ENCODE results near the gene GRK7. TPM values are rescaled to one million over a fixed set of nuclear protein-coding genes. Genes with fewer than 3 reads are reported as not detected.

The GRK7 gene
- polyA plus RNA-seq, 1 of the 3 experiments (the other 2 are of a cell fraction), result not detected

DNA sequence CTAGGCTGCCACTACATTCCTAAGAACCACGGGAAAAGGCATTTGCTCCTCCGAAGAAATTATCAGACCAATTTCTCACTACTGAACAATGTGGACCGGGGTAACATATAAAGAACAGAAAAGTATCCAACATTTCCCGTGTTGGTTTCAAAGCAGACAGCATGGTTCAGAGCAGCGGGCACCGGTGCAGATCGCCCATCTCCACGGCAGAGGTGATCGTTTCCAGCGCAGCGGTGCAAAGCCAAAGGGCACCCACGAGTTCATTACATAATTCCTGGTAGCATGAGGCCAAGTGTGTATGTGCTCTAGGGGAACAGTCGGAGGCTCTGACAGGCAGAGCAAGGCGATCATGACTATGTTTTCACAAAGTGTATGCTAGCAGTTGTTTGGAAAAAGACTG is 13.2 kb downstream of the GRK7 start:
- Histone ChIP-seq H2AFZ (ENCODE audit: low read depth) (no peak overlapping the region), H3K4me1 (ENCODE audit: control insufficient read depth in 1 of 2, insufficient read depth in 2 of 2, low read depth in 1 of 2, low read length in 1 of 2) (no peaks in the 10 kb centered on the region; a peak in 1 of 4 replicates), H3K9me3 (no peaks in the 10 kb centered on the region), H3F3A (replicated peaks; ENCODE audit: insufficient read depth) (no peaks in the 10 kb centered on the region), H4K20me1 (ENCODE audit: insufficient read depth) (no peaks in the 10 kb centered on the region), H3K9ac (no peak overlapping the region), H3K4me3 (ENCODE audit: low read depth in 2 of 2, low read length in 1 of 2) (no peak overlapping the region), H3K27me3 (ENCODE audit: insufficient read depth) (no peaks in the 10 kb centered on the region), H3K27ac (ENCODE audit: low read depth in 2 of 2, low read length in 1 of 2) (no peak overlapping the region), H3K4me2 (no peak overlapping the region), H3K9me2 (no peaks in the 10 kb centered on the region), H3K36me3 (replicated peaks in 1 of 2; ENCODE audit: control insufficient read depth in 1 of 2, insufficient read depth in 2 of 2, low read length in 1 of 2) (no peaks in the 10 kb centered on the region), H3K79me2 (ENCODE audit: insufficient read depth) (no peaks in the 10 kb centered on the region)
- WGBS (ENCODE audit: low lambda C conversion rate), result 88% methylated on average over 14 of the region's 14 CpGs
- POLR2A ChIA-PET, result no interaction called here
- TF ChIP-seq RCOR1 (IDR thresholded peaks at IDR 0.05; ENCODE audit: low read length) (no peak), FOXJ3 (CRISPR knock-in tag; IDR thresholded peaks at IDR 0.05) (no peak), GABPA (IDR thresholded peaks at IDR 0.05; ENCODE audit: low read depth) (no peak), SMC3 (IDR thresholded peaks at IDR 0.05; ENCODE audit: low read depth, low read length) (no peak), NRF1 (IDR thresholded peaks at IDR 0.05; ENCODE audit: low read depth, low read length) (no peak), RFX5 (IDR thresholded peaks at IDR 0.05; ENCODE audit: low read length) (no peak), EP300 (IDR thresholded peaks at IDR 0.05; ENCODE audit: borderline replicate concordance in 1 of 2, low read depth in 1 of 2, low read length in 1 of 2) (no peak), POLR2AphosphoS5 (IDR thresholded peaks at IDR 0.05; ENCODE audit: low read depth, low read length) (no peak), MEF2A (IDR thresholded peaks at IDR 0.05; ENCODE audit: borderline replicate concordance, low read depth) (no peak), YY1 (IDR thresholded peaks at IDR 0.05; ENCODE audit: low read depth) (no peak), NFIC (IDR thresholded peaks at IDR 0.05; ENCODE audit: borderline replicate concordance) (no peak)
- TF ChIP-seq, protein P1, sequence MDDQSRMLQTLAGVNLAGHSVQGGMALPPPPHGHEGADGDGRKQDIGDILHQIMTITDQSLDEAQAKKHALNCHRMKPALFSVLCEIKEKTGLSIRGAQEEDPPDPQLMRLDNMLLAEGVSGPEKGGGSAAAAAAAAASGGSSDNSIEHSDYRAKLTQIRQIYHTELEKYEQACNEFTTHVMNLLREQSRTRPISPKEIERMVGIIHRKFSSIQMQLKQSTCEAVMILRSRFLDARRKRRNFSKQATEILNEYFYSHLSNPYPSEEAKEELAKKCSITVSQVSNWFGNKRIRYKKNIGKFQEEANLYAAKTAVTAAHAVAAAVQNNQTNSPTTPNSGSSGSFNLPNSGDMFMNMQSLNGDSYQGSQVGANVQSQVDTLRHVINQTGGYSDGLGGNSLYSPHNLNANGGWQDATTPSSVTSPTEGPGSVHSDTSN (IDR thresholded peaks at IDR 0.05), result no peak
- TF ChIP-seq, protein P2, sequence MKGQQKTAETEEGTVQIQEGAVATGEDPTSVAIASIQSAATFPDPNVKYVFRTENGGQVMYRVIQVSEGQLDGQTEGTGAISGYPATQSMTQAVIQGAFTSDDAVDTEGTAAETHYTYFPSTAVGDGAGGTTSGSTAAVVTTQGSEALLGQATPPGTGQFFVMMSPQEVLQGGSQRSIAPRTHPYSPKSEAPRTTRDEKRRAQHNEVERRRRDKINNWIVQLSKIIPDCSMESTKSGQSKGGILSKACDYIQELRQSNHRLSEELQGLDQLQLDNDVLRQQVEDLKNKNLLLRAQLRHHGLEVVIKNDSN (IDR thresholded peaks at IDR 0.05; ENCODE audit: borderline replicate concordance, low read depth), result no peak
- TF ChIP-seq, protein P3, sequence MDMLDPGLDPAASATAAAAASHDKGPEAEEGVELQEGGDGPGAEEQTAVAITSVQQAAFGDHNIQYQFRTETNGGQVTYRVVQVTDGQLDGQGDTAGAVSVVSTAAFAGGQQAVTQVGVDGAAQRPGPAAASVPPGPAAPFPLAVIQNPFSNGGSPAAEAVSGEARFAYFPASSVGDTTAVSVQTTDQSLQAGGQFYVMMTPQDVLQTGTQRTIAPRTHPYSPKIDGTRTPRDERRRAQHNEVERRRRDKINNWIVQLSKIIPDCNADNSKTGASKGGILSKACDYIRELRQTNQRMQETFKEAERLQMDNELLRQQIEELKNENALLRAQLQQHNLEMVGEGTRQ (IDR thresholded peaks at IDR 0.05; ENCODE audit: borderline replicate concordance, low read depth, low read length), result no peak
- TF ChIP-seq, protein P4, sequence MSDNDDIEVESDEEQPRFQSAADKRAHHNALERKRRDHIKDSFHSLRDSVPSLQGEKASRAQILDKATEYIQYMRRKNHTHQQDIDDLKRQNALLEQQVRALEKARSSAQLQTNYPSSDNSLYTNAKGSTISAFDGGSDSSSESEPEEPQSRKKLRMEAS (IDR thresholded peaks at IDR 0.05; ENCODE audit: low read depth), result no peak
- TF ChIP-seq, protein P5, sequence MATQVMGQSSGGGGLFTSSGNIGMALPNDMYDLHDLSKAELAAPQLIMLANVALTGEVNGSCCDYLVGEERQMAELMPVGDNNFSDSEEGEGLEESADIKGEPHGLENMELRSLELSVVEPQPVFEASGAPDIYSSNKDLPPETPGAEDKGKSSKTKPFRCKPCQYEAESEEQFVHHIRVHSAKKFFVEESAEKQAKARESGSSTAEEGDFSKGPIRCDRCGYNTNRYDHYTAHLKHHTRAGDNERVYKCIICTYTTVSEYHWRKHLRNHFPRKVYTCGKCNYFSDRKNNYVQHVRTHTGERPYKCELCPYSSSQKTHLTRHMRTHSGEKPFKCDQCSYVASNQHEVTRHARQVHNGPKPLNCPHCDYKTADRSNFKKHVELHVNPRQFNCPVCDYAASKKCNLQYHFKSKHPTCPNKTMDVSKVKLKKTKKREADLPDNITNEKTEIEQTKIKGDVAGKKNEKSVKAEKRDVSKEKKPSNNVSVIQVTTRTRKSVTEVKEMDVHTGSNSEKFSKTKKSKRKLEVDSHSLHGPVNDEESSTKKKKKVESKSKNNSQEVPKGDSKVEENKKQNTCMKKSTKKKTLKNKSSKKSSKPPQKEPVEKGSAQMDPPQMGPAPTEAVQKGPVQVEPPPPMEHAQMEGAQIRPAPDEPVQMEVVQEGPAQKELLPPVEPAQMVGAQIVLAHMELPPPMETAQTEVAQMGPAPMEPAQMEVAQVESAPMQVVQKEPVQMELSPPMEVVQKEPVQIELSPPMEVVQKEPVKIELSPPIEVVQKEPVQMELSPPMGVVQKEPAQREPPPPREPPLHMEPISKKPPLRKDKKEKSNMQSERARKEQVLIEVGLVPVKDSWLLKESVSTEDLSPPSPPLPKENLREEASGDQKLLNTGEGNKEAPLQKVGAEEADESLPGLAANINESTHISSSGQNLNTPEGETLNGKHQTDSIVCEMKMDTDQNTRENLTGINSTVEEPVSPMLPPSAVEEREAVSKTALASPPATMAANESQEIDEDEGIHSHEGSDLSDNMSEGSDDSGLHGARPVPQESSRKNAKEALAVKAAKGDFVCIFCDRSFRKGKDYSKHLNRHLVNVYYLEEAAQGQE (IDR thresholded peaks at IDR 0.05; ENCODE audit: low read depth, low read length), result no peak
- DNase-seq, result no peak
- CTCF ChIA-PET, result interaction anchor here (1.0 kb wide), 1 partner anchor 13 kb away, joined by 3 read pairs; the partner anchor contains the start of gene GRK7
